ENCODE measurements around the gene FREM2.

Gene FREM2

DNA sequence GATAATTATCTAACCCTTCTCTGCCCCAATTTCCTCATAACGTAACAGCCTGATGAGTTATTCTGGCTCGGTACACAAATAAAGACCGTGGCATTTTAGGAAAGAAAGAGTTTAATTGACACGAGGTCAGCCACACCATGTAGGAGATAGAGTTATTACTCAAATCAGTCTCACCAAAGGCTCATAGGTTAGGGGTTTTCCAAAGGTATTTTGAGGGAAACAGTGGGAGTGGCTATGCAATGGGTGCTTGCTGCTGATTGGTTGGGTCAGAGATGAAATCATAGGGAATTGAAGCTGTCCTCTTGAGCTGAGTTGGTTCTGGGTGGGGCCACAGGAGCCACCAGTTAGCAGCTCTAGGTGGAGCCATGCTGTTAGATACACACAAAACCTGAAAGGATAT is 137.5 kb downstream of the FREM2 start:
- no peak for DNase-seq (ENCODE audit: low read depth)

DNA sequence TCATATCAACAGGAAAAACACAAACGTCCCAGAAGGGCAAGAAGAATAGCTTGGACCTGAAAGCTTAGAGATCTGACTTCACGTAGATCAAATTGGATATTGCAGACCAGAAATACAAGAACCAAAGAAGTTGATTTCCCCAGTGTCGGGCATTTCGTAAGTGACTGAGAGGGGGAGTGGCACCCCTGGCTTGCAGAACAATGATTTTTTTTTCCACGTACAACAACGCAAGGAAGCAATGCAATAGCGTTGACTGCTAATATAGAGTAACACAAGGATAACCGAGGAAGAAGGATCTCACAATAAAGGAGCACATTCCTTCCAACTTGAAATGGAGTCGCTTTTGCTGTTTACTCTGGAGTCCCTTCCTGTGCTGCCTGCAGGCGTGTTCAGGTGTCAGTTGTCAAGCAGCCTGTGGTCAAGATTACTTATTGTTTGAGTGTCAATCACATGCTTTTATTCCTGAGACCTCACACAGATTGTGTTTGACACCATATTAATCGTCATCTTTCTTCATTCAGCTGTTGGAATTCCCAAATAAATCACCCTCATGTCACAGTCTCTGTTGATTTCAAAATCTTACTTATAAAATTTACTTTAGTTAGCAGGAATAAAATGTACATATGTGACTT is 139.4 kb downstream of the FREM2 start:
- DNase-seq (ENCODE audit: low read depth): no peak

- no peak for DNase-seq (ENCODE audit: low read depth)
These were observed 143.7 kb downstream of the FREM2 start for GRCh38 chr13:38830442-38831045.

- DNase-seq (ENCODE audit: low read depth): no peak
These were observed 157.7 kb downstream of the FREM2 start for GRCh38 chr13:38844581-38844980.

DNA sequence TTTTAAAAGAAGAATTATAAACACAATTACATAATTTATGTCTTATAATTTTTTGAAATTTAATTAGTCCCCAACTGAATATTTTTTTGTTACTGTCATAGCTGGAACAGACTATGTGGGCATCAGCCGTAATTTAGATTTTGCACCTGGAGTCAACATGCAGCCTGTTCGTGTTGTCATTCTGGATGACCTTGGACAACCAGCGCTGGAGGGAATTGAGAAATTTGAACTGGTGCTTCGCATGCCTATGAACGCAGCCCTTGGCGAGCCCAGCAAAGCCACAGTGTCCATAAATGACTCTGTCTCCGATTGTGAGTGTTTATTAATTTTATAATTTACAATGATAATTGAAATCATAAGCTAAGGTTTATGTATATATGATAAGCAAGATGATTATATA is 161.5 kb downstream of the FREM2 start:
- DNase-seq (ENCODE audit: low read depth): no peak

GRCh38 chr13:38849315-38849714 is 162.4 kb downstream of the FREM2 start:
- no peak for DNase-seq (ENCODE audit: low read depth)

DNA sequence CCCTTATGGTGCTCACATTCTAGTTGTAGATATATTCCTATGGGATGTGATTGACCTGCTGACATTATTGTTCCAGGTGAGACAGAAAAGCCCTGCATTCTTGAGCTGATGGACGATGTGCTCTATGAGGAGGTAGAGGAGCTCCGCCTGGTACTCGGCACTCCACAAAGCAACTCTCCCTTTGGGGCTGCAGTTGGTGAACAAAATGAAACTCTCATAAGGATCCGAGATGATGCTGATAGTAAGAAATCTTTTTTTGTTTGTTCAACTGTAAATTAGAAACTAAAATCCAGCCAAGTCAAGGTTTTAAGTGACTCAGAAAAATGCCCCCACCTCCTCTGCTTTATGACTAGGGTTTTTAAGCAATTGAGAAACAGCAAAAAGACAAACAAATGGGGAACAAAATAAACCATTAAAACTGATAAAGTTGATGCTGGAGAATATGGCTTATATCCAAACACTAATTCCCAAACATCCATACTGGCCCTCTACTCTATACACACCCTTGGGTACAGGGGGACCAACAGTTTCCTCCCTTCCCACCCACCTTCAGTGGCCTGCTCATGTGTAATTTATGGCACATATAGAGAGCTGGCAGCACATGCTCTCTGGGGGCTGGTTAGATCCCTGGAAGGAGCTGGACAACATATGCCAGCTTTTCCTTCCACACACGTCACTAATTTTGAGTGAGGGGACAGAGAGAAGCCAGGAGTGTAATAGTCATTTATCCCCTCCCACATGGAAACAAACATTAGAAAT is 164.2 kb downstream of the FREM2 start:
- DNase-seq (ENCODE audit: low read depth): no peak

GRCh38 chr13:38854226-38854625 is 167.3 kb downstream of the FREM2 start:
- no peak for DNase-seq (ENCODE audit: low read depth)

- no peak for DNase-seq (ENCODE audit: low read depth)
These were observed 169.2 kb downstream of the FREM2 start for GRCh38 chr13:38856065-38856464.

DNA sequence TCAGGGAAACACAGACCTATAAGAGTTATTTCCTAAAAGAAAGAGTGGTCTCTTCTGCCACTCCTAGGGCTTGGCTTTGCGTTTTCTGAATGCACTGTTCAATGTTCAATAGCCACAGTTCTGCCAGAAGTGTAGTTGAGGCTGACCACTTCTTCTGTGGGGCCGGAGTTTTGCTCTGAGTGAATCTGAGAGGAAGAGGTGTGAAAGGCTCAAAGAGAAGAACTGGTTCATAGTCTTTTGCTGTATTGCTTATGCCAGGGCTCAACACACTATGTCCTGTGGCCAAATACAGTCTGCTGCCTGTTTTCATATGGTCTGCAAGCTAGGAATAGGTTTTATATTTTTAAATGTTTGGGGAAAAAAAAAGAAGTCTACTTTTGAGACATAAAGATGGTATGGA is 175.6 kb downstream of the FREM2 start:
- DNase-seq (ENCODE audit: low read depth): no peak

DNA sequence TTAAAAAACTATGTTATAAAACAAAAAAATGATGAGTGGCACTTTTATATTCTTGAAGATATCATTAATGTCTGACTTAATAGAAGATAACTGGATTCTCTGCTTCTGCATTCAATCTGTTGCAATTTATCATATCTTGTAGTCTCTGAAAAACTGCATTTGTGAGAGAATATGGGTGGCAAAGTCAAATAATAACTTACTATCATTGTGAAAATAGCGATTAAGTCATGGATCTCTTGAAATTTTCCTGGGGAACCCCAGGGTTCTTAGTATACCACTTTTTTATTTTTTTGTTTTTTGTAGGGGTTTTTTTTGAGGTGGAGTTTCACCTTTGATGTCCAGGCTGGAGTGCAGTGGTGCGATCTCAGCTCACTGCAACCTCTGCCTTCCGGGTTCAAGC is 176.7 kb downstream of the FREM2 start:
- no peak for DNase-seq (ENCODE audit: low read depth)

DNA sequence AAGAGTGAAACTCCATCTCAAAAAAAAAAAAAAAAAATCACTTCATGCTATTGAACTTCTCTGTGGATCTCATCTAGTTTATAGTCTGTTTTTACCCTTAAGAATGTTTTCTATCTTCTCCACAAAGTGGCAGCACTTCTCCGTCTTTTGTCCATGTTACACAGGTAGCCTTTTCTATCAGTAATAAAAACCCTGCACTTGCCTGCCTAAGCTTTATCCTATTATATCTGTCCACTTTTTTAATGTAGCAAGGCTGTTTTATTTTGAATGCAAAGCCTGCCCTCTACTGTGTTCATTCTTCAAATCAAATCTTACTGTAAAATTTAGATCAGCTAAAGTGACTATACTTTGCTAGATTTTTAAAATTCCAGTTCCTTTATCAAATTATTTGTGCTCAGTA is 179.8 kb downstream of the FREM2 start:
- DNase-seq (ENCODE audit: low read depth): no peak

- no peak for DNase-seq (ENCODE audit: low read depth)
These were observed 181.5 kb downstream of the FREM2 start for GRCh38 chr13:38868399-38868798.

- DNase-seq (ENCODE audit: low read depth): no peak
These were observed 182.0 kb downstream of the FREM2 start for GRCh38 chr13:38868870-38869269.

GRCh38 chr13:38871275-38871674 is 184.4 kb downstream of the FREM2 start:
- DNase-seq (ENCODE audit: low read depth): no peak

- no peak for DNase-seq (ENCODE audit: low read depth)
These were observed 185.8 kb downstream of the FREM2 start for GRCh38 chr13:38872693-38873092.

- no peak for DNase-seq (ENCODE audit: low read depth)
These were observed 188.5 kb downstream of the FREM2 start for GRCh38 chr13:38875186-38875875.

- DNase-seq (ENCODE audit: low read depth): no peak
These were observed 192.4 kb downstream of the FREM2 start for GRCh38 chr13:38879278-38879677.

DNA sequence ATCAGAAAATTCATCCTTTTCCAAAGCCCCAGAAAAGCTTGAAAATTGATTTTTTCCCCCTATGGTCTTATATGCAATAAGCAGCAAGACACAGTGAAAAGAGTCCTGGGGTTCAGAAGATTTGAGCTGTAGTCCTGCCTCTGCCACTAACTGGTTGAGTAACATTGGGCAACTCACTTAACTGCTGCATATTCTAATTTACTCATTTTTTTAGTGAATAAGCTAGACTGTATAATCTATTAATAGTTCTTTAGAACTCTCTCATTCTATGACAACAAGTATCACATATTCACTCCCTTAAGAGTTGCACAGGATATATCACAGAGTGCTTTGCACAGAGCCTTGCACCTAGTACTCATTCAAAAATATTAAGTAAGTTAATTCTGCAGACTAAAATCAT is 192.9 kb downstream of the FREM2 start:
- no peak for DNase-seq (ENCODE audit: low read depth)

GRCh38 chr13:38880397-38880796 is 193.5 kb downstream of the FREM2 start:
- DNase-seq (ENCODE audit: low read depth): no peak

GRCh38 chr13:38883783-38884182 is 196.9 kb downstream of the FREM2 start:
- no peak for DNase-seq (ENCODE audit: low read depth)

GRCh38 chr13:38888309-38888708 is 201.4 kb downstream of the FREM2 start:
- no peak for DNase-seq (ENCODE audit: low read depth)

DNA sequence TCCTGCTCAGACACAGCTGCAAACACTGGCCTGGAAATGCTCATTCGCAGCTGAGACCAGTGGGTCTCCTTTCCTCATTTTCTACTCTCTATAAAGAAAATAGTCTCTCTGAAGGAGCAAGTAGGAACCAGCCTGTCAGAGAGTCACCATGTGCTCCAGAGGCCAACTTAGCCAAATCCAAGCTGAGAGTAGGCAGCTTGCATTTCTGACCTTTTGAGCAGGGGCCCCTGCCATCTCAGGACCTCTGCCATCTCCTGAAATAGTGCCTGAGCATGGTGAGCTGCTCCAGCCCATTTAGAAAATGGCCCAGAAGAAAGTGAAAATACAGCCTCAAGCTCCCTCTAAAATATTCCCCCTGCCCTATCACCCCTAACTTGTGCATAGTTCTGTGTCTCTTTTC is 208.2 kb downstream of the FREM2 start:
- DNase-seq (ENCODE audit: low read depth): no peak

Data from non-pigmented ciliary epithelial cell (primary cell).